Measurements from ENCODE around the gene HOXA3.

Gene HOXA3

GRCh38 chr7:27188386-27189294, 36.3 kb upstream of the HOXA3 start:
- Histone ChIP-seq H3K4me3 (replicated peaks; ENCODE audit: insufficient read depth, low read length) (no peak overlapping the region), H3K27ac (replicated peaks) (no peak overlapping the region), H3K27me3 (ENCODE audit: insufficient read depth, poor library complexity, severe bottlenecking) (peaks cover 58% of the 10 kb centered on the region)
- no peak for TF ChIP-seq GABPA (IDR thresholded peaks at IDR 0.05; ENCODE audit: low read depth)
- TF ChIP-seq SPI1 (IDR thresholded peaks at IDR 0.05; ENCODE audit: borderline replicate concordance, low read depth), result peak; percentile 51; the same call in 1 of the 2 replicates
- no peak for TF ChIP-seq REST (IDR thresholded peaks at IDR 0.05; ENCODE audit: insufficient replicate concordance, low read depth)
- no peak for TF ChIP-seq POLR2AphosphoS5 (IDR thresholded peaks at IDR 0.05; ENCODE audit: low read depth)
- DNase-seq (ENCODE audit: low read depth in 1 of 2, low spot score in 1 of 2), result peak in 1 of 2 experiments; percentile 73

DNA sequence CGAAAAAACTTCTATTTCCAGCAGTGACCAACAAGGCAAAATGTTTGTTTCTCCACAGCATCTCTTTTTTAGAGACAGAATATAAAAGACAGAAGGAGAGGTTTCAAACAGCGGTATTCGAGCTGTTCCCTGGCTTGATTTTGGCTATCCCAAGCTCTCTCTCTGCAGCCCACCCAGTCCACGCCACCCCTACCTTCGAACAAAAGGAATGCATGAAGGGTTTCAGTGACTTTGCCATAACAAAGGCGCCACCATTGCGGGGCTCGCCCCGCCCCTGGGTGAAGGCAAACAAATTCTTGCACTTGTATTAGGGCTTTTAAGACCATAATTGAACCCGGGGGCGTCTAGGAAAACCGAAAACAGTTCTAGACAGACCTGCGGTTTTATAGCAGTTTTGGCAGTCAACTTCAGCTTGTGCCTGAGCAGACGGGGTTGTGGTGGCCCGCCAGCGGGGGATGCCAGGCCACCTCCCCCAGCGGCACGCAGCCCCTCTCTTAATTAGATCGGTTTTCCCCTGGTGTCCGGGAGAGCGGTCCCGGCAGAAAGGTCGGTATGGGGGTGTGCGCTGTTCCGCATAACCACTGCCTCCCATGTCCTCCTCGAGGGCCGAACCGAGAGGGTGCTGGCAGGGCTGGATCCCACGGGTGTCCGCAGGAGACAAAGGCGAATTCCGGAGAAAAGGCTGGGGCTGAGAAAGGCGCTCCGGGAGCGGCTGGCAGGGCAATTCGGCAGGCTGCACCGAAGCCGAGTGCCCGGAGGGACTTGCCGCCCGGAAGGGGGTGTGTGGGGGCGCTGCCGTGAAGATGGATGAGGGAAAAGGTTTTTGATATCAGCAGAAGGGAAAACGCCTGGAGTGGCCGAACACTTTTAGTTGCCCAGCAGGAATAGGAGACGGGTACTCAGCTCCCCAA, 35.3 kb upstream of the HOXA3 start:
- no peak overlapping the region for H3K4me3 ChIP-seq (replicated peaks; ENCODE audit: insufficient read depth, low read length)
- H3K27ac ChIP-seq (replicated peaks), result no peak overlapping the region
- no peak for DNase-seq (ENCODE audit: low read depth in 1 of 2, low spot score in 1 of 2)
- no peak for TF ChIP-seq REST (IDR thresholded peaks at IDR 0.05; ENCODE audit: insufficient replicate concordance, low read depth)
- TF ChIP-seq SPI1 (IDR thresholded peaks at IDR 0.05; ENCODE audit: borderline replicate concordance, low read depth), result no peak
- TF ChIP-seq POLR2AphosphoS5 (IDR thresholded peaks at IDR 0.05; ENCODE audit: low read depth), result no peak
- no peak for TF ChIP-seq GABPA (IDR thresholded peaks at IDR 0.05; ENCODE audit: low read depth)
- TF ChIP-seq, protein P1, sequence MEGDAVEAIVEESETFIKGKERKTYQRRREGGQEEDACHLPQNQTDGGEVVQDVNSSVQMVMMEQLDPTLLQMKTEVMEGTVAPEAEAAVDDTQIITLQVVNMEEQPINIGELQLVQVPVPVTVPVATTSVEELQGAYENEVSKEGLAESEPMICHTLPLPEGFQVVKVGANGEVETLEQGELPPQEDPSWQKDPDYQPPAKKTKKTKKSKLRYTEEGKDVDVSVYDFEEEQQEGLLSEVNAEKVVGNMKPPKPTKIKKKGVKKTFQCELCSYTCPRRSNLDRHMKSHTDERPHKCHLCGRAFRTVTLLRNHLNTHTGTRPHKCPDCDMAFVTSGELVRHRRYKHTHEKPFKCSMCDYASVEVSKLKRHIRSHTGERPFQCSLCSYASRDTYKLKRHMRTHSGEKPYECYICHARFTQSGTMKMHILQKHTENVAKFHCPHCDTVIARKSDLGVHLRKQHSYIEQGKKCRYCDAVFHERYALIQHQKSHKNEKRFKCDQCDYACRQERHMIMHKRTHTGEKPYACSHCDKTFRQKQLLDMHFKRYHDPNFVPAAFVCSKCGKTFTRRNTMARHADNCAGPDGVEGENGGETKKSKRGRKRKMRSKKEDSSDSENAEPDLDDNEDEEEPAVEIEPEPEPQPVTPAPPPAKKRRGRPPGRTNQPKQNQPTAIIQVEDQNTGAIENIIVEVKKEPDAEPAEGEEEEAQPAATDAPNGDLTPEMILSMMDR (IDR thresholded peaks at IDR 0.05; ENCODE audit: insufficient read depth, low read length), result no peak
- H3K27me3 ChIP-seq (ENCODE audit: insufficient read depth, poor library complexity, severe bottlenecking), result peaks cover 58% of the 10 kb centered on the region

DNA sequence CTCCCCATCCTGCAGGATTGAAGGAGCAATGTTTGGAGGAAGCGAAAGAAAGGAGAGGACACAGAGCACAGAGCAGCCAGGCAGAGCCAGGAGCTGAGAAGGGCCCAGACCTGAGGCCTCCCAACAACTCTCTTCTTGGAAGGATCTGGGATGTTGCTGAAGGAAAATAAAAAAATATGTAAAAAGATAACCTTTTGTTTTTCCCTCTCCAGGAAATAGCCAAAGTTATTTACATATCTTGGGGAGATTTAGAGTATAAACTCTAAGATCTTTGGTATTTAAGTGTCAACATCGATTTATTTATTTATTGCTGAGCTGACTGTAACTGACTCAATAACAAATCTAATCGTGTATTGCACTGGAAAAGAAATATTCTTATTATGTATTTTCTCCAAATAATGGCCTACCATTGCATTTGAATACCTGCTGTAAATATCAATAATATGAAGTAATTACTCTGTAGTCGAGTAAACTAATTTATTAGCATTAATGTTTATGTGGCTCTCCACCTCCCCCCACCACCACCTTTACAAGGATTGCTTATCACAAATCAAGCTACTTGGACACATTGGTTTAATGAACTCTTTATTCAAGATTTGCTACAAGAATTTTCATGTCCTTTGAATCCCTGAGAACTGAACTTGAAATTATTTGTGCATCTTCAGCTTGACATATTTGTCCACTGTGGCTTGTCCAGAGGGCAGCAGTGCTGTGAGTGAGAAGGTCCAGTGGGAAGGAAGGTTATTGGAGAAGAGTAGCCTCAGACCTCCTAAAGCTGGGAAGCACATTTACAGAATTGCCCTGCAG, 34.5 kb upstream of the HOXA3 start:
- peaks cover 58% of the 10 kb centered on the region for H3K27me3 ChIP-seq (ENCODE audit: insufficient read depth, poor library complexity, severe bottlenecking)
- no peak for TF ChIP-seq SPI1 (IDR thresholded peaks at IDR 0.05; ENCODE audit: borderline replicate concordance, low read depth)
- no peak for TF ChIP-seq POLR2AphosphoS5 (IDR thresholded peaks at IDR 0.05; ENCODE audit: low read depth)
- TF ChIP-seq, protein P1 (IDR thresholded peaks at IDR 0.05; ENCODE audit: insufficient read depth, low read length), result no peak
- no peak for DNase-seq (ENCODE audit: low read depth in 1 of 2, low spot score in 1 of 2)
- no peak overlapping the region for H3K4me3 ChIP-seq (replicated peaks; ENCODE audit: insufficient read depth, low read length)
- H3K27ac ChIP-seq (replicated peaks), result no peak overlapping the region

Measured in HL-60 (cell line).